K562 (cell line): ENCODE data around the gene OBSCN. TPM values are rescaled to one million over a fixed set of nuclear protein-coding genes. Genes with fewer than 3 reads are reported as not detected.

Source experiments
- ATAC-seq: fragments of 200-7000 bp; cut with Tn5 transposase; 3 replicates; pipeline ENCODE4 v1.9.1; 2020; ENCODE audit warnings: moderate library complexity
- BruUV-seq: library from RNA; stranded (reverse); fragments of 400-500 nt; replicated peaks from 2 replicates; lab custom pipeline; 2021; lab: Mats Ljungman, UMichigan
- CTCF ChIA-PET: fragments of 300-600 bp; formaldehyde crosslinking; extraction: SDS; loops from one replicate; lab custom pipeline; 2021; ENCODE audit warnings: low intra/inter-chr PET ratio; lab: Yijun Ruan, JAX
- POLR2A ChIA-PET: fragments of 300-600, 350-650 bp; sonication (Branson Sonifier 250); formaldehyde crosslinking; extraction: SDS; loops from one replicate; lab custom pipeline; 2021; ENCODE audit warnings: antibody characterized with exemption, inconsistent platforms; lab: Yijun Ruan, JAX
- DNase-seq, 4 experiments: peaks; one replicate each; pipeline versions ENCODE4 v3.0.0 to v3.0.0-alpha.2; 2011 to 2018; ENCODE audit warnings: low spot score in 3 of 4, mixed read lengths in 3 of 4; ENCODE audit errors: extremely low read depth in 1 of 4
- FAIRE-seq: peaks from 2 replicates; lab custom pipeline; 2011; peaks lifted over from hg19 to GRCh38; lab: Jason Lieb, UNC
- H2AFZ ChIP-seq: 2 replicates; pipeline ENCODE4 v1.6.0; 2011; ENCODE audit warnings: low read depth, low read length, control low read depth, inconsistent platforms
- H3K27ac ChIP-seq: fragments of 200-600 bp; 3 replicates; pipeline ENCODE4 v1.8.0; 2011; ENCODE audit warnings: low read depth, mild to moderate bottlenecking, control low read depth, inconsistent platforms, low read length, moderate library complexity, mixed read lengths; ENCODE audit errors: extremely low read depth
- H3K27me3 ChIP-seq, 2 experiments: fragments of 300-600 bp in 1 of 2; 2 replicates in 1 of 2; 3 replicates in 1 of 2; pipeline versions ENCODE4 v1.6.0 to v1.8.0; 2011; ENCODE audit warnings: inconsistent platforms in 2 of 2, low read length in 2 of 2, mild to moderate bottlenecking in 1 of 2, mixed read lengths in 1 of 2, moderate library complexity in 1 of 2; ENCODE audit not compliant: control insufficient read depth in 2 of 2, insufficient read depth in 2 of 2
- H3K36me3 ChIP-seq: fragments of 300-600 bp; 3 replicates; pipeline ENCODE4 v1.8.0; 2011; ENCODE audit warnings: mild to moderate bottlenecking, low read length, inconsistent platforms; ENCODE audit not compliant: control insufficient read depth, insufficient read depth
- H3K4me1 ChIP-seq, 2 experiments: fragments of 200-600 bp in 1 of 2; replicated peaks in 1 of 2; 2 replicates in 1 of 2; 3 replicates in 1 of 2; pipeline versions ENCODE4 v1.5.1 to v1.8.0; 2011; ENCODE audit warnings: inconsistent platforms in 2 of 2, low read length in 2 of 2, mild to moderate bottlenecking in 1 of 2, mixed read lengths in 1 of 2, moderate library complexity in 1 of 2; ENCODE audit not compliant: control insufficient read depth in 2 of 2, insufficient read depth in 2 of 2
- H3K4me2 ChIP-seq: 2 replicates; pipeline ENCODE4 v1.6.1; 2011; ENCODE audit warnings: low read length, control low read depth, inconsistent platforms, mixed read lengths; ENCODE audit not compliant: insufficient read depth
- H3K4me3 ChIP-seq: fragments of 200-600 bp; sonication (generic), shearing (Covaris generic); 2 replicates; pipeline ENCODE4 v1.5.1; 2016; ENCODE audit warnings: control low read depth, inconsistent platforms
- H3K79me2 ChIP-seq: fragments of 200-600 bp; 3 replicates; pipeline ENCODE4 v1.8.0; 2011; ENCODE audit warnings: low read length, inconsistent platforms; ENCODE audit not compliant: control insufficient read depth, insufficient read depth
- H3K9ac ChIP-seq, 2 experiments: 2 replicates each; pipeline versions ENCODE4 v1.6.0 to v1.6.1; 2011; ENCODE audit warnings: low read depth in 2 of 2, low read length in 2 of 2, control low read depth in 1 of 2, inconsistent platforms in 1 of 2, mild to moderate bottlenecking in 1 of 2, mixed read lengths in 1 of 2; ENCODE audit not compliant: insufficient read depth in 1 of 2
- H3K9me1 ChIP-seq: one replicate; pipeline ENCODE4 v1.6.0; 2011; ENCODE audit warnings: inconsistent platforms, mild to moderate bottlenecking, low read length, moderate library complexity; ENCODE audit not compliant: control insufficient read depth, insufficient read depth
- H3K9me3 ChIP-seq: replicated peaks from 2 replicates; pipeline ENCODE4 v1.5.1; 2011; ENCODE audit warnings: low read depth, low read length, inconsistent platforms; ENCODE audit not compliant: control insufficient read depth, insufficient read depth
- H4K20me1 ChIP-seq: replicated peaks from 2 replicates; pipeline ENCODE4 v1.6.1; 2011; ENCODE audit warnings: low read length, inconsistent platforms, mixed read lengths; ENCODE audit not compliant: control insufficient read depth, insufficient read depth
- BRD4 ChIP-seq: fragments of 200-600 bp; sonication (generic); IDR thresholded peaks from 2 replicates; pipeline ENCODE4 v1.6.1; 2017; ENCODE audit warnings: inconsistent platforms
- CGGBP1 ChIP-seq: fragments of 250-450 bp; sonication (Bioruptor Pico); IDR thresholded peaks from 2 replicates; pipeline ENCODE4 v1.9.0; 2021; ENCODE audit warnings: mild to moderate bottlenecking
- EP300 ChIP-seq: IDR thresholded peaks from 2 replicates; pipeline ENCODE4 v1.6.1; 2012; ENCODE audit warnings: low read length, improper control_type of control experiment
- HDAC1 ChIP-seq, 2 experiments: fragments of 450-650 bp; IDR thresholded peaks; 2 replicates each; pipeline ENCODE4 v1.6.1; 2016 to 2017; ENCODE audit warnings: inconsistent platforms in 1 of 2, mild to moderate bottlenecking in 1 of 2, moderate library complexity in 1 of 2
- HLTF ChIP-seq: fragments of 450-650 bp; IDR thresholded peaks from 2 replicates; pipeline ENCODE4 v1.6.1; 2016
- NBN ChIP-seq: fragments of 450-650 bp; IDR thresholded peaks from 2 replicates; pipeline ENCODE4 v1.6.1; 2016; ENCODE audit warnings: low read depth, mild to moderate bottlenecking
- NCOA1 ChIP-seq: fragments of 450-650 bp; IDR thresholded peaks from 2 replicates; pipeline ENCODE4 v1.6.1; 2016; ENCODE audit warnings: low read depth
- NFE2L1 ChIP-seq: fragments of 450-650 bp; IDR thresholded peaks from 2 replicates; pipeline ENCODE4 v1.6.1; 2016; ENCODE audit warnings: missing genetic modification characterization, low read depth, mild to moderate bottlenecking, missing compliant biosample characterization, moderate library complexity, borderline replicate concordance
- NKRF ChIP-seq: fragments of 450-650 bp; IDR thresholded peaks from 2 replicates; pipeline ENCODE4 v1.6.1; 2016; ENCODE audit warnings: borderline replicate concordance
- NRF1 ChIP-seq, 2 experiments: fragments of 450-650 bp; IDR thresholded peaks in 1 of 2; conservative IDR thresholded peaks in 1 of 2; 2 replicates each; pipeline ENCODE4 v1.6.1; 2014; ENCODE audit warnings: mild to moderate bottlenecking in 2 of 2
- PPARD ChIP-seq: fragments of 250-450 bp; sonication (Bioruptor Pico); IDR thresholded peaks from 2 replicates; pipeline ENCODE4 v1.8.0; 2022; ENCODE audit warnings: inconsistent platforms, mild to moderate bottlenecking, moderate library complexity
- TEAD1 ChIP-seq, 2 experiments: fragments of 450-650 bp in 1 of 2; sonication (generic) in 1 of 2; formaldehyde crosslinking; IDR thresholded peaks; 2 replicates each; pipeline versions ENCODE4 v1.4.0 to v1.8.0; 2020 to 2022; ENCODE audit warnings: mild to moderate bottlenecking in 2 of 2, missing genetic modification reagents in 1 of 2
- THAP12 ChIP-seq: fragments of 250-450 bp; sonication (Bioruptor Pico); IDR thresholded peaks from 2 replicates; pipeline ENCODE4 v1.9.0; 2021; ENCODE audit warnings: mild to moderate bottlenecking, inconsistent platforms
- ZBTB5 ChIP-seq: fragments of 450-650 bp; IDR thresholded peaks from 2 replicates; pipeline ENCODE4 v1.6.1; 2017; ENCODE audit warnings: antibody characterized with exemption
- ZNF212 ChIP-seq: fragments of 450-650 bp; formaldehyde crosslinking; IDR thresholded peaks from 2 replicates; pipeline ENCODE4 v1.4.0; 2020; ENCODE audit warnings: mild to moderate bottlenecking
- ZNF280A ChIP-seq: fragments of 450-650 bp; IDR thresholded peaks from 2 replicates; pipeline ENCODE4 v1.6.1; 2018; ENCODE audit warnings: mild to moderate bottlenecking, low read depth; ENCODE audit not compliant: partially characterized antibody
- WGBS: fragments of 100-300 bp; shearing (Covaris generic); methylation state at CpG from one replicate; pipeline ENCODE4 v1.1.6; 2016; ENCODE audit warnings: low coverage, mixed read lengths; ENCODE audit not compliant: insufficient coverage; ENCODE audit errors: missing lambda C conversion rate; 5-methylcytosine and 5-hydroxymethylcytosine counted together
- in situ Hi-C: fragments of 300-500 bp; cut with MboI; formaldehyde crosslinking; loops from 4 replicates; pipeline ENCODE4 v1.15.0; 2018; ENCODE audit warnings: inconsistent platforms, mixed read lengths
- intact Hi-C: fragments of 100-400 bp; cut with micrococcal nuclease; formaldehyde crosslinking; loops from 2 replicates; pipeline ENCODE4 v1.14.2; 2022
- polyA plus RNA-seq, 8 experiments: library from polyadenylated mRNA; depleted of rRNA in 4 of 8; stranded (reverse) in 5 of 8; unstranded in 3 of 8; fragments of >200 nt; fragmentation: Nextera tagmentation in 2 of 8; fragmentation: Illumina TruSeq in 1 of 8; extraction: Ambion mirVana in 2 of 8; extraction: Trizol in 1 of 8; gene quantifications; 2 replicates each; pipeline versions ENCODE4 v1.2.1 to v1.2.3, GENCODE V29; 2011 to 2014; ENCODE audit warnings: inconsistent platforms in 1 of 8, missing spikeins in 1 of 8
- total RNA-seq, 7 experiments: library from RNA; depleted of rRNA in 6 of 7; stranded (reverse); fragments of >200 nt in 6 of 7; fragmentation: Illumina TruSeq in 2 of 7; extraction: Trizol in 2 of 7; gene quantifications; 2 replicates each; pipeline versions ENCODE4 v1.2.1 to v1.2.3, GENCODE V29; 2011 to 2021; ENCODE audit warnings: low replicate concordance in 1 of 7

Gene OBSCN
- total and polyA plus RNA-seq, 9 of the 15 experiments (the other 6 are each of a cell fraction or from before 2014, with no cell fraction given): 0.18 to 19.7 (median 3.6) TPM

- FAIRE-seq (no peak), DNase-seq (no peak), ATAC-seq (no peak)
- Histone ChIP-seq H3K9me1 (no peaks in the 10 kb centered on the region), H3K4me3 (no peak overlapping the region), H3K4me2 (no peak overlapping the region), H4K20me1 (0 out of 2 replicates have a peak, but pooled peaks cover 7% of the 10 kb centered on the region), H2AFZ (no peak overlapping the region), H3K9ac (peak overlapping the region in 1 of 2 experiments; percentile 23; a peak in 1 of 4 replicates), H3K27me3 (peaks cover 31 to 57% of the 10 kb centered on the region in 2 experiments; a peak in 4 of 5 replicates), H3K79me2 (no peaks in the 10 kb centered on the region), H3K27ac (no peak overlapping the region), H3K4me1 (peaks cover 0 to 11% of the 10 kb centered on the region in 2 experiments; a peak in 1 of 5 replicates), H3K9me3 (no peaks in the 10 kb centered on the region), H3K36me3 (no peaks in the 10 kb centered on the region)
- POLR2A ChIA-PET: interaction anchor here (0.6 to 2.2 kb wide), 4 partner anchors 9 to 26 kb away, joined by 3 to 7 read pairs (median 4); no protein-coding TSS in a partner anchor
- WGBS: 6% methylated on average over 15 of the region's 15 CpGs
- CTCF ChIA-PET: no interaction called here
- in situ Hi-C loops (no loop called here), intact Hi-C loops (no loop called here)
- no TSS peak for BruUV-seq
- no peak for TF ChIP-seq NFE2L1 (tag)
- TF ChIP-seq ZNF212 (CRISPR knock-in tag): no peak
- no peak for TF ChIP-seq CGGBP1 (CRISPR knock-in tag)
- no peak for TF ChIP-seq NKRF
- no peak for TF ChIP-seq PPARD (CRISPR knock-in tag)
- no peak for TF ChIP-seq HLTF
- TF ChIP-seq ZNF280A: no peak
- no peak for TF ChIP-seq NRF1 (conservative IDR thresholded peaks at IDR 0.05 in 1 of 2, IDR thresholded peaks at IDR 0.05 in 1 of 2)
- TF ChIP-seq BRD4: no peak
- no peak for TF ChIP-seq THAP12 (CRISPR knock-in tag)
- TF ChIP-seq ZBTB5: no peak
- no peak for TF ChIP-seq EP300
- TF ChIP-seq NBN: no peak
- no peak for TF ChIP-seq HDAC1 (IDR thresholded peaks at IDR 0.05)
- TF ChIP-seq TEAD1 (CRISPR knock-in tag; IDR thresholded peaks at IDR 0.05): no peak
- no peak for TF ChIP-seq NCOA1
Measured at GRCh38 chr1:228321895-228322294, 114.1 kb downstream of the OBSCN start.
